GM23338 (cell line): Measurements from ENCODE around the gene DYNLT2.

Experiments used
- EZH2 ChIP-seq: fragments of 200-600 bp; sonication (generic); IDR thresholded peaks from one replicate; pipeline ENCODE4 v1.8.0; 2017; ENCODE audit warnings: antibody characterized with exemption, mild to moderate bottlenecking, low read depth; ENCODE audit not compliant: unreplicated experiment
- EZH2phosphoT487 ChIP-seq: fragments of 200-600 bp; sonication (generic); IDR thresholded peaks from one replicate; pipeline ENCODE4 v1.8.1; 2018; ENCODE audit warnings: antibody characterized with exemption; ENCODE audit not compliant: unreplicated experiment
- JUNB ChIP-seq: IDR thresholded peaks from one replicate; pipeline ENCODE4 v1.6.1; 2016; ENCODE audit warnings: antibody characterized with exemption; ENCODE audit not compliant: unreplicated experiment
- NANOG ChIP-seq: IDR thresholded peaks from 2 replicates; pipeline ENCODE4 v1.6.1; 2016; ENCODE audit warnings: antibody characterized with exemption, borderline replicate concordance
- POLR2AphosphoS5 ChIP-seq: IDR thresholded peaks from 2 replicates; pipeline ENCODE4 v1.6.1; 2016; ENCODE audit warnings: antibody characterized with exemption, low read depth
- STAT1 ChIP-seq: IDR thresholded peaks from one replicate; pipeline ENCODE4 v1.6.1; 2016; ENCODE audit warnings: antibody characterized with exemption; ENCODE audit not compliant: unreplicated experiment
- TF ChIP-seq, protein P1 (sequence below), 2 experiments: fragments of 200-600 bp in 1 of 2; sonication (generic) in 1 of 2; conservative IDR thresholded peaks; 2 replicates each; pipeline versions ENCODE4 v1.5.1 to v1.6.1; 2016 to 2017; ENCODE audit warnings: antibody characterized with exemption in 2 of 2, low read depth in 2 of 2, mild to moderate bottlenecking in 2 of 2, moderate library complexity in 1 of 2
- TF ChIP-seq, protein P2 (sequence below): IDR thresholded peaks from one replicate; pipeline ENCODE4 v1.6.1; 2018; ENCODE audit warnings: antibody characterized with exemption; ENCODE audit not compliant: unreplicated experiment

DNA sequence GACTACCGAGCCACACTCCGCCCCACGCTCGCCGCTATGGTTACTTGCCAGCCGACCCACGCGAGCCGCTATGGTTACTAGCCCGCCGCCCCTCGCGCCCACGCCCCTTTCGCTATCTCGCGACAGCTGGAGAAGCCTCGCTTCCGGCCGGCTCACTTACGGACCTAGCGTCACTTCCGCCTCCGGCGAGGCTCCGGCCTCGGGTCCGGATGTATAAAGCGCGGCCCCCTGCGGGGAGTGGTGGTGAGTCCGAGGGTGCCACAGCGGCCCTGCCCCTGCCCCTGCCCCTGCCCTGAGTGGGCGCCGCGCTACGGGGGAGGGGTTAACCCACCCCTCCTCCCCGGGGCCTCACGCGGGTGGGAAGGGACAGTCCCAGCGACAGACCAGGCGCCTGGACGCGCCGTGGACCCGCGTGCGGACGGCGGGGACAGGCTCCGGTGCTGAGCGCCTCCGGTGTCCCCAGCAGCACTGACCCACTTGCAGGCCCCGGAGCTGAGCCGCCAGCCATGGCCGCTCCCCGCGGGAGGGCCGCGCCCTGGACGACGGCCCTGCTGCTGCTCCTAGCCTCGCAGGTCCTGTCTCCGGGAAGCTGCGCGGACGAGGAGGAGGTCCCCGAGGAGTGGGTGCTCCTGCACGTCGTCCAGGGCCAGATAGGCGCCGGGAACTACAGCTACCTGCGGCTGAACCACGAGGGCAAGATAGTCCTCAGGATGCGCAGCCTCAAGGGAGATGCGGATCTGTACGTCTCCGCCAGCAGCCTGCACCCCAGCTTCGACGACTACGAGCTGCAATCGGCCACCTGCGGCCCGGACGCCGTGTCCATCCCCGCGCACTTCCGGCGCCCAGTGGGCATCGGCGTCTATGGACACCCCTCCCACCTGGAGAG is 49.2 kb downstream of the DYNLT2 start, which contains the start of the genes C6orf120 and WDR27:
- TF ChIP-seq, protein P1, sequence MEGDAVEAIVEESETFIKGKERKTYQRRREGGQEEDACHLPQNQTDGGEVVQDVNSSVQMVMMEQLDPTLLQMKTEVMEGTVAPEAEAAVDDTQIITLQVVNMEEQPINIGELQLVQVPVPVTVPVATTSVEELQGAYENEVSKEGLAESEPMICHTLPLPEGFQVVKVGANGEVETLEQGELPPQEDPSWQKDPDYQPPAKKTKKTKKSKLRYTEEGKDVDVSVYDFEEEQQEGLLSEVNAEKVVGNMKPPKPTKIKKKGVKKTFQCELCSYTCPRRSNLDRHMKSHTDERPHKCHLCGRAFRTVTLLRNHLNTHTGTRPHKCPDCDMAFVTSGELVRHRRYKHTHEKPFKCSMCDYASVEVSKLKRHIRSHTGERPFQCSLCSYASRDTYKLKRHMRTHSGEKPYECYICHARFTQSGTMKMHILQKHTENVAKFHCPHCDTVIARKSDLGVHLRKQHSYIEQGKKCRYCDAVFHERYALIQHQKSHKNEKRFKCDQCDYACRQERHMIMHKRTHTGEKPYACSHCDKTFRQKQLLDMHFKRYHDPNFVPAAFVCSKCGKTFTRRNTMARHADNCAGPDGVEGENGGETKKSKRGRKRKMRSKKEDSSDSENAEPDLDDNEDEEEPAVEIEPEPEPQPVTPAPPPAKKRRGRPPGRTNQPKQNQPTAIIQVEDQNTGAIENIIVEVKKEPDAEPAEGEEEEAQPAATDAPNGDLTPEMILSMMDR (conservative IDR thresholded peaks at IDR 0.05; ENCODE audit: low read depth in 2 of 2), result no peak
- peak; percentile 94 for TF ChIP-seq POLR2AphosphoS5
- no peak for TF ChIP-seq EZH2
- no peak for TF ChIP-seq EZH2phosphoT487
- no peak for TF ChIP-seq STAT1
- no peak for TF ChIP-seq JUNB
- TF ChIP-seq, protein P2, sequence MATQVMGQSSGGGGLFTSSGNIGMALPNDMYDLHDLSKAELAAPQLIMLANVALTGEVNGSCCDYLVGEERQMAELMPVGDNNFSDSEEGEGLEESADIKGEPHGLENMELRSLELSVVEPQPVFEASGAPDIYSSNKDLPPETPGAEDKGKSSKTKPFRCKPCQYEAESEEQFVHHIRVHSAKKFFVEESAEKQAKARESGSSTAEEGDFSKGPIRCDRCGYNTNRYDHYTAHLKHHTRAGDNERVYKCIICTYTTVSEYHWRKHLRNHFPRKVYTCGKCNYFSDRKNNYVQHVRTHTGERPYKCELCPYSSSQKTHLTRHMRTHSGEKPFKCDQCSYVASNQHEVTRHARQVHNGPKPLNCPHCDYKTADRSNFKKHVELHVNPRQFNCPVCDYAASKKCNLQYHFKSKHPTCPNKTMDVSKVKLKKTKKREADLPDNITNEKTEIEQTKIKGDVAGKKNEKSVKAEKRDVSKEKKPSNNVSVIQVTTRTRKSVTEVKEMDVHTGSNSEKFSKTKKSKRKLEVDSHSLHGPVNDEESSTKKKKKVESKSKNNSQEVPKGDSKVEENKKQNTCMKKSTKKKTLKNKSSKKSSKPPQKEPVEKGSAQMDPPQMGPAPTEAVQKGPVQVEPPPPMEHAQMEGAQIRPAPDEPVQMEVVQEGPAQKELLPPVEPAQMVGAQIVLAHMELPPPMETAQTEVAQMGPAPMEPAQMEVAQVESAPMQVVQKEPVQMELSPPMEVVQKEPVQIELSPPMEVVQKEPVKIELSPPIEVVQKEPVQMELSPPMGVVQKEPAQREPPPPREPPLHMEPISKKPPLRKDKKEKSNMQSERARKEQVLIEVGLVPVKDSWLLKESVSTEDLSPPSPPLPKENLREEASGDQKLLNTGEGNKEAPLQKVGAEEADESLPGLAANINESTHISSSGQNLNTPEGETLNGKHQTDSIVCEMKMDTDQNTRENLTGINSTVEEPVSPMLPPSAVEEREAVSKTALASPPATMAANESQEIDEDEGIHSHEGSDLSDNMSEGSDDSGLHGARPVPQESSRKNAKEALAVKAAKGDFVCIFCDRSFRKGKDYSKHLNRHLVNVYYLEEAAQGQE, result no peak
- TF ChIP-seq NANOG, result no peak
